ENCODE data around the gene FBXO24.

Gene FBXO24

DNA sequence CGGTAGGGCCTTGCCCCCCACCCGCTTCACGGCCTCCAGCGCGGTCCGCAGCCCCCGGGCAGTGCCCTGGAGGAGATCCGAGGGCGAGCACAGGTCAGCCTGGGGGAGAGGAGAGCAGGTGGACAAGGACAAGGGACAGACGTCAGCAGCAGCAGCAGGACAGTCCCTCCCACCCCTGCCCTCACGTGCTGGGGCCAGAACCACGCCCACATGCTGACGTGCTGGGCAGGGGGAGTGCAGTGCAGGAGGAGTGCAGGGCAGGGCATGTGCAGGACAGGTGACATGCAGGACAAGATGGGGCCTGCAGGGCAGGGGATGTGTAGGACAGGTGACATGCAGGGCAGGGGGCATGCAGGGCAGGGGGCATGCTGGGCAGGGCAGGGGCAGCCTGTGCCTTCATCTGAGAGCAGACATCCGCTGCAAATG is 10.9 kb upstream of the FBXO24 start:
- DNase-seq, result no peak

- no peak for DNase-seq
These were observed 10.3 kb upstream of the FBXO24 start for GRCh38 chr7:100575746-100576383.

GRCh38 chr7:100576384-100576993 is 9.6 kb upstream of the FBXO24 start:
- no peak for DNase-seq

- DNase-seq, result no peak
These were observed 9.0 kb upstream of the FBXO24 start for GRCh38 chr7:100577103-100577502.

GRCh38 chr7:100577507-100577906 is 8.6 kb upstream of the FBXO24 start:
- no peak for DNase-seq

- DNase-seq, result no peak
These were observed 7.6 kb upstream of the FBXO24 start for GRCh38 chr7:100578246-100579183.

DNA sequence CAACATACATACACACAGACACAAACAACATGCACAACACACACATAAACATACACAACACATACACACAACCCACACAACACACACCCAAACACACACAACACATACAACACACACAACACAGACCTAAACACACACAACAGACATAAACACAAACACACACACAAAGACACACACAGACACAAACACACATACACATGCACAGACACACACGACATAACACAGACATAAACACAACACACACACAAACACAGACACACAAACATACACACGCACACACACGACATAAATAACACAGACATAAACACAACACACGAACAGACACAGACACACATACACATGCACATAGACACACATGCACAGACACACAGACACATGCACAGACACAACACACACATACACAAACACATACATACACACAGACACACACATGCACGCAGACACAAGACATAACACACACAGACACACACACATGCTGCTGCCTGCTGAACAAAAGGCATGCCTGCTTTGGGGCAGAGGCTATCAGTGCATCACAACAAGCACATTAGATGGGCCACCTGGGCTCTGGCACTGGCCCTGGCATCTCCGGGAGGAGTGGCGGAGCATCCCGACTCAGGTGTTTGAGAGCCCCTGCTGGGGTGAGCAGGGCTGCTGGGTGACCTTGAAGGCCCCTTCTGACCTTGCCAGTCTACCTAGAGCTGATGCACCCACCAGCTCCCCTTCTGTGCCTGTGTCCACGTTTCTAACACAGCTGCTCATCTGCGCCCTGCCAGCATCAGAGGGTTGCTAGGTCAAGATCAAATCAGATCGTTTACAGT is 5.5 kb upstream of the FBXO24 start:
- DNase-seq, result no peak

GRCh38 chr7:100582041-100582579 is 4.0 kb upstream of the FBXO24 start:
- no peak for DNase-seq

GRCh38 chr7:100582650-100583049 is 3.5 kb upstream of the FBXO24 start:
- no peak for DNase-seq

- DNase-seq, result peak; percentile 46 to 54
These were observed 2.7 kb upstream of the FBXO24 start for GRCh38 chr7:100583132-100584053.

DNA sequence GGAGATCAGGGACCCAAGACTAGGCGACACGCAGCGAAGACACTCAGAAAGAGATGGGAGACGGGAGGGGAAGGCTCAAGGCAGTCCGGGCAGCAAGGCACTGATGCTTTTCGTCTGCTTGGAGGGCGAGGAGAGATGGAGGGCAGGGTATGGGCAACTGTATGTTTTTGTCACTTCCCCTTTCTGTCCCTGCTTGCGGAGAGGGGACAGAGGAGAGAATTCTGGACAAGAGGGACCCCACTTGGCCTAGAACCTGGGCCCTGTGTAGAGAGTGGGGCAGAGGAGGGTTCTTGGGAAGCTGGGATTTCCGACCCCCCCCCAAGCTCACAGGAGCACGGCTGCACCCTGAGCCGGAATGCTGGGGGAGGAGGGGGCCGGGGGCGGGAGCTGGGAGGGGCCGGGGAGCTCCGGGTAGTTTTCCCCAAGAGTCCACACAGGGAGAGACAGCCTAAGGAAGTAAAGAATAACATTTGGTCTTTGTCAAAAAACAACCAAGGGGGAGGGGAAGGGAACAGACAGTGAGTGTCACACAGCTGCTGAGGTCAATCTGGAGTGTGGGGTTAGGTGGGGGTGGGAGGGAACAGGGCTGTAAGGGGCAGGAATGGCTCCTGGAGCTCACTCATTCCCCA is 2.0 kb upstream of the FBXO24 start:
- DNase-seq, result no peak

GRCh38 chr7:100584683-100585510 is 1.2 kb upstream of the FBXO24 start:
- DNase-seq, result no peak

GRCh38 chr7:100585511-100586265 is 440 bp upstream of the FBXO24 start, which contains the start of gene LRCH4:
TSS of gene LRCH4 (minus strand) at chr7:100586129. CDS start at chr7:100586100, 29 bp downstream.
- peak; percentile 45 to 56 for DNase-seq

DNA sequence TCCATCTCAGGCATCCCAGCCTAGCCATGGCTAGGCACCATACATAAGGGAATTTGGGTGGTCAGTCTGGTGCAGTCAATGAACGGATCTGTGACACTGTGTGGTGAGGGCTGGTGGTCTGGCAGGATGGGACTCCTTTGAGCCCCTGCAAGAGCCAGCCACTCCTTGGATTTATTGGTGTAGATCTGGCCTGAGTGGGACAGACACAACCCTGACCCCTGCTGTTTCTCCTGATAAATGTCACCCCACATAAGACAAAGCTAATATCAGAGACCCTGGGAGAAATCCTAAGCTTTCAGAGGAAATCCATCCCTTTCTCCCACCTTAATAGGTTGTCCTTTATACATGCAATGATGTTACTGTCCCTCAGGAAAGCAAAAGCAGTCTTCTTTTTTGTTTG is 2.3 kb downstream of the FBXO24 start:
- no peak for DNase-seq

GRCh38 chr7:100589341-100589947 is 3.3 kb downstream of the FBXO24 start:
- no peak for DNase-seq

DNA sequence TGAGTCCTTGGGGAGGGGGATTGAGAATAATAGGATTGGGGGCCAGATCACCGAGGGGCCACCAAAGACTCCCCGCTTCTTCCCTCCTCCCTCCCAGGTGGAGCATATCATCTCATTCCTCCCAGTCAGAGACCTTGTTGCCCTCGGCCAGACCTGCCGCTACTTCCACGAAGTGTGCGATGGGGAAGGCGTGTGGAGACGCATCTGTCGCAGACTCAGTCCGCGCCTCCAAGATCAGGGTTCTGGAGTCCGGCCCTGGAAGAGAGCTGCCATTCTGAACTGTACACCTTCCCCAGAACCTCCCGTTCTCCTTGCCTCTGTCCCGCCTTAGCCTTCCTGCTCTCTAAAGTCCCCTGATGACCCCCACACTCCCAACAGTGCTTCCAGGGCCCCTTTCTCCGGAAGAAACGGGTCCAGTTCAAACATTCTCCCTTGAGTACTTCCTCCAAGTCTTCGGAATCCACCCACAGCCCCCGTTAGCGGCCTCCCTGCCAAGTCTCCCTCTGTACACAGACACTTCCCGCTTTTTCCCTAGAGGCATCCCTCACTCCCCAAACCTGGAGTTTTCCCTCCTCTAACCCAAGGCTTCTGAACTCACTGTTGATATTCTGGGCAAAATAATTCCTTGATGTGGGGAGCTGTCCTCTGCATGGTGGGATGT is 4.1 kb downstream of the FBXO24 start:
- DNase-seq, result no peak

DNA sequence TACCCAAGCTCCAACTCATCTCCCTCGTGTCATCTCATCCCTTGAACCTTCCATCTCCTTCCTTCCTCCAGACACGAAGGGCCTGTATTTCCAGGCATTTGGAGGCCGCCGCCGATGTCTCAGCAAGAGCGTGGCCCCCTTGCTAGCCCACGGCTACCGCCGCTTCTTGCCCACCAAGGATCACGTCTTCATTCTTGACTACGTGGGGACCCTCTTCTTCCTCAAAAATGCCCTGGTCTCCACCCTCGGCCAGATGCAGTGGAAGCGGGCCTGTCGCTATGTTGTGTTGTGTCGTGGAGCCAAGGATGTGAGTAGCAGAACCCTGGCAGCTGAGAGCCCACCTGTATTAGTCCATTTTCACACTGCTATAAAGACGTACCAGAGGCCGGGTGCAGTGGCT is 5.5 kb downstream of the FBXO24 start:
- DNase-seq, result no peak

DNA sequence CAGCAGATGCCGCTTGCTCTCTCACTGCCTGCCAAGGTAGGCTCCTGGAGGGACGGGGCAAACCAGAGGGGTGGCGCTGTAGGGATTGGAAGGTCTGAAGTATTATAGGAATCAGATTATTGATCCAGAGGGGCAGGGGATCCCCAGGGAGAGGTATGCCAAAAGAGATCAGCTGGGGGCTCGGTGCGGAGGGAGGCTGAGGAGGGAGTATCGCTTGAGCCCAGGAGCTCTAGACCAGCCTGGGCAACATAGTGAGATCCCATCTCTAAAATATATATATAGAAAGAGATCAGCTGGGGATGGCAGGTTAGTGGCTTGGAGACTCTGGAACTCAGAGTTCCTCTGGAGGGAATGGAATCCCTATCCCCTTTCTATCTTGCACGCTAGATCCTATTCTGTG is 9.1 kb downstream of the FBXO24 start:
- no peak for DNase-seq

All from stimulated activated CD4-positive, alpha-beta T cell treated with anti-CD3 and anti-CD28 coated beads, Interleukin-4, amount 100 ng/mL, for 4 hours (primary cell).